ENCODE results near the gene XPNPEP3. TPM values are rescaled to one million over a fixed set of nuclear protein-coding genes. Genes with fewer than 3 reads are reported as not detected.

Gene XPNPEP3
- total RNA-seq, 1 experiment from 2014 or later: 35.4 TPM

- no peak overlapping the region for H3K4me3 Mint-ChIP-seq (ENCODE audit: unreplicated experiment)
- Histone ChIP-seq H3K9me3 (no peaks in the 10 kb centered on the region), H3K27me3 (replicated peaks; ENCODE audit: control insufficient read depth, insufficient read depth, low read length) (no peaks in the 10 kb centered on the region), H3K4me1 (0 out of 2 replicates have a peak, but pooled peaks cover 3% of the 10 kb centered on the region), H3K4me3 (ENCODE audit: low read depth, low read length) (no peak overlapping the region), H3K36me3 (ENCODE audit: control insufficient read depth, insufficient read depth, low read length) (no peaks in the 10 kb centered on the region)
- peak in 1 of 2 experiments; percentile 40 for DNase-seq
- POLR2A ChIA-PET: interaction anchor here (0.9 kb wide), 1 partner anchor 42 kb away, joined by 10 read pairs; the partner anchor contains the start of genes ST13 and XPNPEP3
- intact Hi-C loops (cut with micrococcal nuclease; ENCODE audit: unreplicated experiment): loop anchor here (2.0 to 5.0 kb wide), 2 partner anchors 42 to 216 kb away; partner anchors contain the start of genes ST13 and XPNPEP3
- H3K9me3 Mint-ChIP-seq (ENCODE audit: unreplicated experiment): no peaks in the 10 kb centered on the region
- H3K27ac Mint-ChIP-seq (ENCODE audit: unreplicated experiment): no peak overlapping the region
- BruUV-seq (replicated peaks): no TSS peak
- peak; percentile 11 to 45 for TF ChIP-seq CTCF (IDR thresholded peaks at IDR 0.05; ENCODE audit: insufficient read depth in 1 of 2, low read depth in 1 of 2, low read length in 1 of 2, severe bottlenecking in 1 of 2, unreplicated experiment in 1 of 2)
- CTCF ChIA-PET: interaction anchor here (0.6 to 1.1 kb wide), 11 partner anchors 24 to 463 kb away, joined by 3 to 24 read pairs (median 4); partner anchors contain the start of genes SLC25A17, ST13 and XPNPEP3
- H3K27me3 Mint-ChIP-seq (ENCODE audit: insufficient read depth, unreplicated experiment): no peaks in the 10 kb centered on the region
- peaks cover 17% of the 10 kb centered on the region for H3K36me3 Mint-ChIP-seq (ENCODE audit: insufficient read depth, unreplicated experiment)
- peaks cover 2% of the 10 kb centered on the region for H3K4me1 Mint-ChIP-seq (ENCODE audit: low read depth, unreplicated experiment)
Measured at GRCh38 chr22:40898850-40899357, 42.0 kb downstream of the XPNPEP3 start.

DNA sequence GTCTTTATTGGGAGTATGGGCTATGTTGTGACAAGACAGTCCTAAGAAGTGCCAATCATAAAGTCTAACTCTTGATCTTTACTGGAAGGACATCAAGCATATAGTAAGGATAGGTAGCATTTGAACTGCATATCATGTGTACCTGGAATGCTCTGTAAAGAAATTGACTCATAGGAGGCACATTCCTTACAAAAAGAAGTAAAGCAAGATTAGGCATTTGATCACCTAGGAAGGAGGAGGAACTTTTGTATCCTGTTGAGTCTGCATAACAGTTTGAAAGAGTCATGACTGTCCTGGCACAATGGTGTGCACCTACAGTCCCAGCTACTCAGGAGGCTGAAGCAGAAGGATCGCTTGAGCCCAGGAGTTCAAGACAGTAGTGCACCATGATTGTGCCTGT lies 47.2 kb downstream of the XPNPEP3 start:
- intact Hi-C loops (cut with micrococcal nuclease; ENCODE audit: unreplicated experiment): no loop called here
- Histone ChIP-seq H3K4me1 (no peaks in the 10 kb centered on the region), H3K36me3 (ENCODE audit: control insufficient read depth, insufficient read depth, low read length) (peaks cover 1% of the 10 kb centered on the region; the same call in 1 of the 2 replicates), H3K4me3 (ENCODE audit: low read depth, low read length) (no peak overlapping the region), H3K9me3 (no peaks in the 10 kb centered on the region), H3K27me3 (replicated peaks; ENCODE audit: control insufficient read depth, insufficient read depth, low read length) (no peaks in the 10 kb centered on the region)
- no peak for DNase-seq
- Mint-ChIP-seq H3K27me3 (ENCODE audit: insufficient read depth, unreplicated experiment) (no peaks in the 10 kb centered on the region), H3K36me3 (ENCODE audit: insufficient read depth, unreplicated experiment) (peaks cover 20% of the 10 kb centered on the region), H3K9me3 (ENCODE audit: unreplicated experiment) (no peaks in the 10 kb centered on the region), H3K4me1 (ENCODE audit: low read depth, unreplicated experiment) (peaks cover 5% of the 10 kb centered on the region), H3K27ac (ENCODE audit: unreplicated experiment) (no peak overlapping the region), H3K4me3 (ENCODE audit: unreplicated experiment) (no peak overlapping the region)
- ChIA-PET CTCF (interaction anchor here (0.7 kb wide), 1 partner anchor 18 kb away, joined by 4 read pairs; no protein-coding TSS in a partner anchor), POLR2A (no interaction called here)
- no TSS peak for BruUV-seq (replicated peaks)
- no peak for TF ChIP-seq CTCF (IDR thresholded peaks at IDR 0.05; ENCODE audit: insufficient read depth in 1 of 2, low read depth in 1 of 2, low read length in 1 of 2, severe bottlenecking in 1 of 2, unreplicated experiment in 1 of 2)

GRCh38 chr22:40908895-40909294 lies 51.9 kb downstream of the XPNPEP3 start:
- no peak for TF ChIP-seq CTCF (IDR thresholded peaks at IDR 0.05; ENCODE audit: insufficient read depth in 1 of 2, low read depth in 1 of 2, low read length in 1 of 2, severe bottlenecking in 1 of 2, unreplicated experiment in 1 of 2)
- no peaks in the 10 kb centered on the region for H3K9me3 Mint-ChIP-seq (ENCODE audit: unreplicated experiment)
- no peak for DNase-seq
- ChIA-PET POLR2A (no interaction called here), CTCF (interaction anchor here (0.5 kb wide), 1 partner anchor 226 kb away, joined by 4 read pairs; no protein-coding TSS in a partner anchor)
- no peak overlapping the region for H3K27ac Mint-ChIP-seq (ENCODE audit: unreplicated experiment)
- peaks cover 34% of the 10 kb centered on the region for H3K36me3 Mint-ChIP-seq (ENCODE audit: insufficient read depth, unreplicated experiment)
- Histone ChIP-seq H3K4me1 (no peaks in the 10 kb centered on the region), H3K4me3 (ENCODE audit: low read depth, low read length) (no peak overlapping the region), H3K36me3 (ENCODE audit: control insufficient read depth, insufficient read depth, low read length) (peaks cover 1% of the 10 kb centered on the region; the same call in 1 of the 2 replicates), H3K27me3 (replicated peaks; ENCODE audit: control insufficient read depth, insufficient read depth, low read length) (no peaks in the 10 kb centered on the region), H3K9me3 (no peaks in the 10 kb centered on the region)
- intact Hi-C loops (cut with micrococcal nuclease; ENCODE audit: unreplicated experiment): no loop called here
- H3K4me1 Mint-ChIP-seq (ENCODE audit: low read depth, unreplicated experiment): peaks cover 4% of the 10 kb centered on the region
- no TSS peak for BruUV-seq (replicated peaks)
- H3K27me3 Mint-ChIP-seq (ENCODE audit: insufficient read depth, unreplicated experiment): no peaks in the 10 kb centered on the region
- no peak overlapping the region for H3K4me3 Mint-ChIP-seq (ENCODE audit: unreplicated experiment)
